Measurements from ENCODE around the gene PGM3.

PGM3 gene

GRCh38 chr6:83183082-83183828 lies 9.8 kb downstream of the PGM3 start:
- H3K36me3 ChIP-seq (ENCODE audit: control insufficient read depth, low read length): peaks cover 60% of the 10 kb centered on the region
- H3K79me2 ChIP-seq (ENCODE audit: control insufficient read depth, low read length): no peaks in the 10 kb centered on the region
- no peaks in the 10 kb centered on the region for H3K9me2 ChIP-seq (replicated peaks; ENCODE audit: control insufficient read depth, low read length)
- no peaks in the 10 kb centered on the region for H3K27me3 ChIP-seq (ENCODE audit: control insufficient read depth, low read length)
- peaks cover 5% of the 10 kb centered on the region; the same call in 1 of the 2 replicates for H3K4me1 ChIP-seq (ENCODE audit: control insufficient read depth, low read length)
- H3K9me3 ChIP-seq (ENCODE audit: control insufficient read depth, insufficient read depth, low read length): no peaks in the 10 kb centered on the region
- no peak overlapping the region for H3K27ac ChIP-seq (ENCODE audit: low read depth, low read length)
- no peaks in the 10 kb centered on the region for H4K20me1 ChIP-seq (ENCODE audit: control insufficient read depth, insufficient read depth, low read depth, low read length)
- H3K4me3 ChIP-seq (ENCODE audit: low read length): no peak overlapping the region
- no peaks in the 10 kb centered on the region for H3F3A ChIP-seq (ENCODE audit: control insufficient read depth, insufficient read depth)
- TF ChIP-seq EZH2phosphoT487 (IDR thresholded peaks at IDR 0.05; ENCODE audit: borderline replicate concordance, low read length): no peak
- no peak for TF ChIP-seq CTCF (IDR thresholded peaks at IDR 0.05; ENCODE audit: low read depth, low read length, poor library complexity, severe bottlenecking)
- H3K4me2 ChIP-seq (ENCODE audit: low read length): no peak overlapping the region

GRCh38 chr6:83182114-83182513 lies 11.0 kb downstream of the PGM3 start:
- no peak overlapping the region for H3K4me2 ChIP-seq (ENCODE audit: low read length)
- no peaks in the 10 kb centered on the region for H4K20me1 ChIP-seq (ENCODE audit: control insufficient read depth, insufficient read depth, low read depth, low read length)
- H3K4me1 ChIP-seq (ENCODE audit: control insufficient read depth, low read length): peaks cover 5% of the 10 kb centered on the region; the same call in 1 of the 2 replicates
- no peak for TF ChIP-seq CTCF (IDR thresholded peaks at IDR 0.05; ENCODE audit: low read depth, low read length, poor library complexity, severe bottlenecking)
- TF ChIP-seq EZH2phosphoT487 (IDR thresholded peaks at IDR 0.05; ENCODE audit: borderline replicate concordance, low read length): no peak
- H3K4me3 ChIP-seq (ENCODE audit: low read length): no peak overlapping the region
- no peaks in the 10 kb centered on the region for H3K27me3 ChIP-seq (ENCODE audit: control insufficient read depth, low read length)
- H3K9me2 ChIP-seq (replicated peaks; ENCODE audit: control insufficient read depth, low read length): no peaks in the 10 kb centered on the region
- H3F3A ChIP-seq (ENCODE audit: control insufficient read depth, insufficient read depth): no peaks in the 10 kb centered on the region
- H3K9me3 ChIP-seq (ENCODE audit: control insufficient read depth, insufficient read depth, low read length): no peaks in the 10 kb centered on the region
- H3K27ac ChIP-seq (ENCODE audit: low read depth, low read length): no peak overlapping the region
- H3K36me3 ChIP-seq (ENCODE audit: control insufficient read depth, low read length): peaks cover 67% of the 10 kb centered on the region
- H3K79me2 ChIP-seq (ENCODE audit: control insufficient read depth, low read length): no peaks in the 10 kb centered on the region

GRCh38 chr6:83180426-83180950 lies 12.6 kb downstream of the PGM3 start:
- Histone ChIP-seq H3F3A (ENCODE audit: control insufficient read depth, insufficient read depth) (no peaks in the 10 kb centered on the region), H3K4me1 (ENCODE audit: control insufficient read depth, low read length) (peaks cover 5% of the 10 kb centered on the region; the same call in 1 of the 2 replicates), H3K27ac (ENCODE audit: low read depth, low read length) (no peak overlapping the region), H3K4me3 (ENCODE audit: low read length) (no peak overlapping the region), H3K9me3 (ENCODE audit: control insufficient read depth, insufficient read depth, low read length) (no peaks in the 10 kb centered on the region), H4K20me1 (ENCODE audit: control insufficient read depth, insufficient read depth, low read depth, low read length) (no peaks in the 10 kb centered on the region), H3K79me2 (ENCODE audit: control insufficient read depth, low read length) (no peaks in the 10 kb centered on the region), H3K9me2 (replicated peaks; ENCODE audit: control insufficient read depth, low read length) (no peaks in the 10 kb centered on the region), H3K4me2 (ENCODE audit: low read length) (no peak overlapping the region), H3K36me3 (ENCODE audit: control insufficient read depth, low read length) (peaks cover 66% of the 10 kb centered on the region), H3K27me3 (ENCODE audit: control insufficient read depth, low read length) (no peaks in the 10 kb centered on the region)
- TF ChIP-seq CTCF (IDR thresholded peaks at IDR 0.05; ENCODE audit: low read depth, low read length, poor library complexity, severe bottlenecking) (no peak), EZH2phosphoT487 (IDR thresholded peaks at IDR 0.05; ENCODE audit: borderline replicate concordance, low read length) (no peak)

All from DOHH2 (cell line).